Lung (tissue), 12 donors: ENCODE results near the gene PLA2G2C. TPM values are rescaled to one million over a fixed set of nuclear protein-coding genes. Genes with fewer than 3 reads are reported as not detected.

Experiments used
- ATAC-seq: fragments of 200-7000 bp; cut with Tn5 transposase; one replicate; pipeline ENCODE4 v1.9.1; 2020; ENCODE audit warnings: moderate number of reproducible peaks; ENCODE audit not compliant: insufficient read depth, low FRiP score
- DNase-seq, 3 donors: peaks; one replicate each; pipeline ENCODE4 v3.0.0-alpha.2; 2013 to 2017
- H3K27ac ChIP-seq, 2 donors: one replicate each; pipeline ENCODE4 v1.5.1; 2013; ENCODE audit warnings: mild to moderate bottlenecking in 2 of 2, moderate library complexity in 2 of 2, control low read depth in 1 of 2, inconsistent platforms in 1 of 2, low read depth in 1 of 2, low read length in 1 of 2
- H3K27me3 ChIP-seq, 3 donors: one replicate each; pipeline ENCODE4 v1.5.1; 2013; ENCODE audit warnings: low read length in 2 of 3; ENCODE audit not compliant: control insufficient read depth in 3 of 3, insufficient read depth in 3 of 3
- H3K36me3 ChIP-seq, 4 donors: one replicate each; pipeline ENCODE4 v1.5.1; 2013; ENCODE audit warnings: low read length in 4 of 4, mild to moderate bottlenecking in 1 of 4, moderate library complexity in 1 of 4; ENCODE audit not compliant: control insufficient read depth in 4 of 4, insufficient read depth in 4 of 4
- H3K4me1 ChIP-seq, 5 donors: one replicate each; pipeline ENCODE4 v1.5.1; 2013; ENCODE audit warnings: low read length in 5 of 5, mild to moderate bottlenecking in 2 of 5, moderate library complexity in 1 of 5; ENCODE audit not compliant: control insufficient read depth in 5 of 5, insufficient read depth in 5 of 5
- H3K4me3 ChIP-seq: one replicate; pipeline ENCODE4 v1.5.1; 2013; ENCODE audit warnings: mild to moderate bottlenecking, control low read depth, moderate library complexity
- H3K9ac ChIP-seq, 2 donors: one replicate each; pipeline ENCODE4 v1.5.1; 2013; ENCODE audit warnings: low read length in 2 of 2, control low read depth in 1 of 2; ENCODE audit not compliant: insufficient read depth in 1 of 2
- H3K9me3 ChIP-seq, 4 donors: one replicate each; pipeline ENCODE4 v1.5.1; 2013; ENCODE audit warnings: low read length in 3 of 4, mild to moderate bottlenecking in 1 of 4, moderate library complexity in 1 of 4; ENCODE audit not compliant: control insufficient read depth in 4 of 4, insufficient read depth in 3 of 4
- WGBS, 2 donors: extraction: QIAGEN DNeasy Blood & Tissue Kit; methylation state at CpG; one replicate each; pipeline ENCODE4 v1.1.7; 2013; 5-methylcytosine and 5-hydroxymethylcytosine counted together
- polyA plus RNA-seq, 2 donors: library from polyadenylated mRNA; stranded (reverse); fragments of 200-250 nt; gene quantifications; one replicate each; pipeline ENCODE4 v1.2.1, GENCODE V29; 2013
- total RNA-seq, 2 donors: library from RNA; depleted of rRNA in 1 of 2; stranded (reverse); fragments of >200 nt in 1 of 2; gene quantifications; one replicate each; pipeline ENCODE4 v1.2.1, GENCODE V29; 2014 to 2021
- TF ChIP-seq, protein P1 (sequence below): IDR thresholded peaks from 2 replicates; pipeline ENCODE4 v1.5.1; 2012; ENCODE audit warnings: mild to moderate bottlenecking; ENCODE audit errors: control extremely low read depth, extremely low read depth
- donor health status: control.
- donor health status: control.
- donor health status: Bipolar disorder and iron deficiency.
- donor health status: healthy.
- donor health status: DM: yes; HTN: yes; CAD: no.

PLA2G2C gene
- total and polyA plus RNA-seq, 4 donors = 0.09 TPM; not detected in 3

DNA sequence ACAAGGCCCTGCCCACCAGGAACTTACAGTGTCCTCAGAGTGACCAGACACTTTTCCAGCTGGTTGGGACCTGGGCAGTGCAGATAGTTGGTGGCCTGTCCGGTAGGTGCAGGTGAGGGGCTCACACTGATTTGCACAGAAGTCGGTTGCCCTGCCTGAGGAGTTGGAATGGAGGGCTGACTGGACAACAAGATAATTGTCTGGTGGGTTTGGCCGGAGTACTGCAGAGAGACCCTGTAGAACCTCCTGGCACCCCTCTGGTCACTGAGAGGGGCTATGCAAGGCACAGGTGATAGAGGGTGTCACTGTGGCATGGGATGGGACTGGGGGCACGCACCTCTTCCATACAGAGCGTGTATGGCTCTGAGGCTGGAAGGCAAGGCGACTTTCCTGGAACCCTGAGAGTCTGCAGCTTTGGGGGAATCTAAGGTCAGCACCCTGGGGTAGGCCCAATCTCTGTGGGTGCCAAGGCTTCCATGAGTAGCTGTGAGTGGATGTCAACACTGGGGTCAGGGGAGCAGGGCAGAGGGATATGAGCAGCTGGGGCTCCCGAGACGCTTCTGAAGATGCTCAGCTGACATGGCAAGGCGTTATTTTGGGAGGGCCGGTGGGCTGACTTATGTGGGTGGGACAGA is 59.4 kb downstream of the PLA2G2C start:
- H3K4me3 ChIP-seq = no peak overlapping the region
- H3K27me3 ChIP-seq = peaks cover 0 to 6% (median 3%) of the 10 kb centered on the region in 3 donors
- H3K27ac ChIP-seq = no peak overlapping the region
- ATAC-seq (no peak), DNase-seq (no peak)
- no peak overlapping the region for H3K9ac ChIP-seq
- TF ChIP-seq, protein P1, sequence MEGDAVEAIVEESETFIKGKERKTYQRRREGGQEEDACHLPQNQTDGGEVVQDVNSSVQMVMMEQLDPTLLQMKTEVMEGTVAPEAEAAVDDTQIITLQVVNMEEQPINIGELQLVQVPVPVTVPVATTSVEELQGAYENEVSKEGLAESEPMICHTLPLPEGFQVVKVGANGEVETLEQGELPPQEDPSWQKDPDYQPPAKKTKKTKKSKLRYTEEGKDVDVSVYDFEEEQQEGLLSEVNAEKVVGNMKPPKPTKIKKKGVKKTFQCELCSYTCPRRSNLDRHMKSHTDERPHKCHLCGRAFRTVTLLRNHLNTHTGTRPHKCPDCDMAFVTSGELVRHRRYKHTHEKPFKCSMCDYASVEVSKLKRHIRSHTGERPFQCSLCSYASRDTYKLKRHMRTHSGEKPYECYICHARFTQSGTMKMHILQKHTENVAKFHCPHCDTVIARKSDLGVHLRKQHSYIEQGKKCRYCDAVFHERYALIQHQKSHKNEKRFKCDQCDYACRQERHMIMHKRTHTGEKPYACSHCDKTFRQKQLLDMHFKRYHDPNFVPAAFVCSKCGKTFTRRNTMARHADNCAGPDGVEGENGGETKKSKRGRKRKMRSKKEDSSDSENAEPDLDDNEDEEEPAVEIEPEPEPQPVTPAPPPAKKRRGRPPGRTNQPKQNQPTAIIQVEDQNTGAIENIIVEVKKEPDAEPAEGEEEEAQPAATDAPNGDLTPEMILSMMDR = no peak
- no peaks in the 10 kb centered on the region for H3K9me3 ChIP-seq
- 90 to 92% methylated on average over 10 of the region's 10 CpGs for WGBS, 2 donors
- no peaks in the 10 kb centered on the region for H3K36me3 ChIP-seq
- peaks cover 0 to 9% (median 0%) of the 10 kb centered on the region in 5 donors for H3K4me1 ChIP-seq

DNA sequence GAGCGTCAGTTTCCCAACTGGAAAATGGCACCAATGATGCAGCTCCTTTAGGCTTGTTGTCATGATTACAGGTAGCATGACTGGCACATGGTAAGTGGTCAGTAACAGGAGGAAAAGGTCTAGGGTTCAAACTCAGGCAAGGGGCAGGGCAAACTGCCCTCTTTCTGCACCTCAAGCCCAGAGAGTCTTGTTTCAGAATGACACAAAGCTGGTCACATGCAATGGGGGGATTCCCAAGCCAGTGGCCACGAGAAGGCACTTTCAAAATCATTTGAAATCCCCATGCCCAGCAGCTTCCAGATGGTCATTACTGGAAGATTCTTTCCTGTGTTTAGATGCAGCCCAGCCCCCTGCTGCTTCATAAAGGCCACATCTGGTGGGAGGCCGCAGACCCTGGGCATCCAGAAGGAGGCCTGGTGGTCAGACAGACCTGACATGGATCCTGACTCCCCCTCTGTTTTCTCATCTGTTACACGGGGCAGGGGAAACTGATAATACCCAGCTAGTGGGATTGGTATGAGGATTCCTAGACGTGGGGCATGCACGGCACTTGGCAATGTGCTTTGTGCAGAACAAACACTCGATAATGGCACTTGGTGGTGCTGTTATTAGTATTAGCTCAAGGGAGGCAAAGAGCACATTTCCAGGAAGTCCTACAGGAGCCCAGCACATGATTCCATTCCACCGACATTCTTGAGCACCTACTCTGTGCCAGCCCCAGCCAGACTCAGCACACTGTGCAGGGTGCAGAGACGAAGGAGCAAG is 60.1 kb downstream of the PLA2G2C start:
- H3K27ac ChIP-seq = no peak overlapping the region
- peak; percentile 70 for ATAC-seq
- TF ChIP-seq, protein P1 = no peak
- H3K9me3 ChIP-seq = no peaks in the 10 kb centered on the region
- peaks cover 0 to 13% (median 3%) of the 10 kb centered on the region in 3 donors for H3K27me3 ChIP-seq
- WGBS, 2 donors = 57 to 79% methylated on average over 9 of the region's 9 CpGs
- no peak overlapping the region for H3K9ac ChIP-seq
- H3K36me3 ChIP-seq = no peaks in the 10 kb centered on the region
- H3K4me3 ChIP-seq = no peak overlapping the region
- DNase-seq = peak in 2 of 3 donors; percentile 6 to 40
- H3K4me1 ChIP-seq = peaks cover 0 to 9% (median 0%) of the 10 kb centered on the region in 5 donors

DNA sequence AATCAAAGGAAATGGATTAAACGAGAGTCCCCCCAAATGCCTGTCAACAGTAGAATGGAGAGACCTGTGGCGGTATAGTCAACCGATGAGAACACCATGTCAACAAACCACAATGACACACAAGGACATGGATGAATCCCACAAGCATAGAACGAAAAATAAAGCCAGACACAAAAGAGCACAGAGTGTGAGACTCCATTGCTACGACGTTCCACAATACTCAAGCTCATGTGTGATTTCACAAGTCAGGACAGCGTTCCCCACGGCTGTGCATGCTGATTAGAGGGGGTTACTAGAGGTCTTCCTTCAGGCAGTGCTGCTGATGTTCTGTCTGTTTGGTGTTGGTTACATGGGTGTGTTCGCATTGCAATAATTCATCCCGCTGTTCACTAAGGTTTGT is 61.2 kb downstream of the PLA2G2C start:
- 79 to 81% methylated on average over 10 of the region's 10 CpGs for WGBS, 2 donors
- Histone ChIP-seq H3K4me3 (no peak overlapping the region), H3K27ac (no peak overlapping the region), H3K9me3 (no peaks in the 10 kb centered on the region), H3K9ac (no peak overlapping the region), H3K36me3 (no peaks in the 10 kb centered on the region), H3K4me1 (peaks cover 0 to 9% (median 0%) of the 10 kb centered on the region in 5 donors), H3K27me3 (peaks cover 0 to 17% (median 3%) of the 10 kb centered on the region in 3 donors)
- ATAC-seq (no peak), DNase-seq (no peak)
- TF ChIP-seq, protein P1 = no peak
